GM23338 (cell line): Measurements from ENCODE around the gene SAMD10.

Source experiments
- CREB1 ChIP-seq: fragments of 250-450 bp; sonication (Bioruptor Pico); IDR thresholded peaks from 2 replicates; pipeline ENCODE4 v1.5.0; 2020; ENCODE audit warnings: low read depth, mild to moderate bottlenecking, moderate library complexity
- EZH2 ChIP-seq: fragments of 200-600 bp; sonication (generic); IDR thresholded peaks from one replicate; pipeline ENCODE4 v1.8.0; 2017; ENCODE audit warnings: antibody characterized with exemption, mild to moderate bottlenecking, low read depth; ENCODE audit not compliant: unreplicated experiment
- EZH2phosphoT487 ChIP-seq: fragments of 200-600 bp; sonication (generic); IDR thresholded peaks from one replicate; pipeline ENCODE4 v1.8.1; 2018; ENCODE audit warnings: antibody characterized with exemption; ENCODE audit not compliant: unreplicated experiment
- JUNB ChIP-seq: IDR thresholded peaks from one replicate; pipeline ENCODE4 v1.6.1; 2016; ENCODE audit warnings: antibody characterized with exemption; ENCODE audit not compliant: unreplicated experiment
- POLR2AphosphoS5 ChIP-seq: IDR thresholded peaks from 2 replicates; pipeline ENCODE4 v1.6.1; 2016; ENCODE audit warnings: antibody characterized with exemption, low read depth
- TF ChIP-seq, protein P1 (sequence below), 2 experiments: fragments of 200-600 bp in 1 of 2; sonication (generic) in 1 of 2; conservative IDR thresholded peaks; 2 replicates each; pipeline versions ENCODE4 v1.5.1 to v1.6.1; 2016 to 2017; ENCODE audit warnings: antibody characterized with exemption in 2 of 2, low read depth in 2 of 2, mild to moderate bottlenecking in 2 of 2, moderate library complexity in 1 of 2
- TF ChIP-seq, protein P2 (sequence below): IDR thresholded peaks from one replicate; pipeline ENCODE4 v1.6.1; 2018; ENCODE audit warnings: antibody characterized with exemption; ENCODE audit not compliant: unreplicated experiment
- TF ChIP-seq, protein P3 (sequence below): IDR thresholded peaks from 2 replicates; pipeline ENCODE4 v1.6.1; 2016; ENCODE audit warnings: antibody characterized with exemption

DNA sequence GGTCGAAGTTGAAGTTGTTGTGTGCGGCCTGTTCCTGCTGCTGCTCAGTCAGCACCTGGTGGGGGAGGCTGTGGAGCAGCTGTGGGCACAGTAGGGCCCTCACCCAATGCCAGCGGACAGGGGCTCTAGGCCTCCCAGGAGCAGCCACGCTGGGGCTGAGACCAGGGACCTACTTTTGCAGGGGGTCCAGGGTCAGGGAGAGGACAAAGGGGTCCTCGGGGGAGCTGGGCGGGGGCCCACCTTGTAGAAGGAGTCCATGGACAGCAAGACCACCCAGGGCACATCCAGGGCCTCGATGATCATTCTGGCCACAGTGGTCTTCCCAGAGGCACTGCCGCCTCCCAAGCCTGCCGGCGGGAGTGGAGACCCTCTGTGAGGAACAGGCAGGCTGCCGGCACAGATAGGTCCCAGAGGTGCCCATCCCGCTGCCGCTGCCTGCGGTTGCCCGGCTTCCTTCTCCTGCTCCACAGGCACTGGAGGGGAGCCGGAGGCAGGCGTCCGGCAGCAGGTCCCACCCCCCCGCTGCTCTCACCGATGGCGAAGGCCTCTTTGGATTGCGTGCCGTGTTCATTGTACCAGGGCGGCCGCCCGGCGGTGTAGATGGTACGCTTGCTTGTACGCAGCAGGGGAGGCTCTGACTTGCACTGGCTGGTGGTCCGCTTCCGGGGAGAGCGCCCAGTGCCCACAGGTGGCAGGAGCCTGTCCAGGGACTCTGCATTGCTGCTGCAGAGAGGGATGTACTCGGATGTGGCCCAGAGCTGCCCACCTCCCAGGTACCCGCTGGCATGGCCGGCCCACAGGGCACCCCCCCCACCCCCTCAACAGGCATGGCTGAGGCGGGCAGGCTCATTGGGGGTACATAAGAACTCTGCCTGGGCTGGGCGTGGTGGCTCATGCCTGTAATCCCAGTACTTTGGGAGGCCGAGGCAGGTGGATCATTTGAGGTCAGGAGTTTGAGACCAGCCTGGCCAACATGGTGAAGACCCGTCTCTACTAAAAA is 33.2 kb downstream of the SAMD10 start:
- TF ChIP-seq, protein P1, sequence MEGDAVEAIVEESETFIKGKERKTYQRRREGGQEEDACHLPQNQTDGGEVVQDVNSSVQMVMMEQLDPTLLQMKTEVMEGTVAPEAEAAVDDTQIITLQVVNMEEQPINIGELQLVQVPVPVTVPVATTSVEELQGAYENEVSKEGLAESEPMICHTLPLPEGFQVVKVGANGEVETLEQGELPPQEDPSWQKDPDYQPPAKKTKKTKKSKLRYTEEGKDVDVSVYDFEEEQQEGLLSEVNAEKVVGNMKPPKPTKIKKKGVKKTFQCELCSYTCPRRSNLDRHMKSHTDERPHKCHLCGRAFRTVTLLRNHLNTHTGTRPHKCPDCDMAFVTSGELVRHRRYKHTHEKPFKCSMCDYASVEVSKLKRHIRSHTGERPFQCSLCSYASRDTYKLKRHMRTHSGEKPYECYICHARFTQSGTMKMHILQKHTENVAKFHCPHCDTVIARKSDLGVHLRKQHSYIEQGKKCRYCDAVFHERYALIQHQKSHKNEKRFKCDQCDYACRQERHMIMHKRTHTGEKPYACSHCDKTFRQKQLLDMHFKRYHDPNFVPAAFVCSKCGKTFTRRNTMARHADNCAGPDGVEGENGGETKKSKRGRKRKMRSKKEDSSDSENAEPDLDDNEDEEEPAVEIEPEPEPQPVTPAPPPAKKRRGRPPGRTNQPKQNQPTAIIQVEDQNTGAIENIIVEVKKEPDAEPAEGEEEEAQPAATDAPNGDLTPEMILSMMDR (conservative IDR thresholded peaks at IDR 0.05; ENCODE audit: low read depth in 2 of 2), result no peak
- no peak for TF ChIP-seq POLR2AphosphoS5
- TF ChIP-seq, protein P2, sequence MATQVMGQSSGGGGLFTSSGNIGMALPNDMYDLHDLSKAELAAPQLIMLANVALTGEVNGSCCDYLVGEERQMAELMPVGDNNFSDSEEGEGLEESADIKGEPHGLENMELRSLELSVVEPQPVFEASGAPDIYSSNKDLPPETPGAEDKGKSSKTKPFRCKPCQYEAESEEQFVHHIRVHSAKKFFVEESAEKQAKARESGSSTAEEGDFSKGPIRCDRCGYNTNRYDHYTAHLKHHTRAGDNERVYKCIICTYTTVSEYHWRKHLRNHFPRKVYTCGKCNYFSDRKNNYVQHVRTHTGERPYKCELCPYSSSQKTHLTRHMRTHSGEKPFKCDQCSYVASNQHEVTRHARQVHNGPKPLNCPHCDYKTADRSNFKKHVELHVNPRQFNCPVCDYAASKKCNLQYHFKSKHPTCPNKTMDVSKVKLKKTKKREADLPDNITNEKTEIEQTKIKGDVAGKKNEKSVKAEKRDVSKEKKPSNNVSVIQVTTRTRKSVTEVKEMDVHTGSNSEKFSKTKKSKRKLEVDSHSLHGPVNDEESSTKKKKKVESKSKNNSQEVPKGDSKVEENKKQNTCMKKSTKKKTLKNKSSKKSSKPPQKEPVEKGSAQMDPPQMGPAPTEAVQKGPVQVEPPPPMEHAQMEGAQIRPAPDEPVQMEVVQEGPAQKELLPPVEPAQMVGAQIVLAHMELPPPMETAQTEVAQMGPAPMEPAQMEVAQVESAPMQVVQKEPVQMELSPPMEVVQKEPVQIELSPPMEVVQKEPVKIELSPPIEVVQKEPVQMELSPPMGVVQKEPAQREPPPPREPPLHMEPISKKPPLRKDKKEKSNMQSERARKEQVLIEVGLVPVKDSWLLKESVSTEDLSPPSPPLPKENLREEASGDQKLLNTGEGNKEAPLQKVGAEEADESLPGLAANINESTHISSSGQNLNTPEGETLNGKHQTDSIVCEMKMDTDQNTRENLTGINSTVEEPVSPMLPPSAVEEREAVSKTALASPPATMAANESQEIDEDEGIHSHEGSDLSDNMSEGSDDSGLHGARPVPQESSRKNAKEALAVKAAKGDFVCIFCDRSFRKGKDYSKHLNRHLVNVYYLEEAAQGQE, result no peak
- TF ChIP-seq JUNB, result no peak
- TF ChIP-seq, protein P3, sequence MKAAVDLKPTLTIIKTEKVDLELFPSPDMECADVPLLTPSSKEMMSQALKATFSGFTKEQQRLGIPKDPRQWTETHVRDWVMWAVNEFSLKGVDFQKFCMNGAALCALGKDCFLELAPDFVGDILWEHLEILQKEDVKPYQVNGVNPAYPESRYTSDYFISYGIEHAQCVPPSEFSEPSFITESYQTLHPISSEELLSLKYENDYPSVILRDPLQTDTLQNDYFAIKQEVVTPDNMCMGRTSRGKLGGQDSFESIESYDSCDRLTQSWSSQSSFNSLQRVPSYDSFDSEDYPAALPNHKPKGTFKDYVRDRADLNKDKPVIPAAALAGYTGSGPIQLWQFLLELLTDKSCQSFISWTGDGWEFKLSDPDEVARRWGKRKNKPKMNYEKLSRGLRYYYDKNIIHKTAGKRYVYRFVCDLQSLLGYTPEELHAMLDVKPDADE, result no peak
- no peak for TF ChIP-seq EZH2
- TF ChIP-seq EZH2phosphoT487, result no peak
- no peak for TF ChIP-seq CREB1 (CRISPR knock-in tag)
